ENCODE data around the gene GALNT18. TPM values are rescaled to one million over a fixed set of nuclear protein-coding genes. Genes with fewer than 3 reads are reported as not detected.
A peak's percentile ranks its signal among the peaks of the same experiment; 100 is the strongest.

Gene GALNT18
- total RNA-seq, 1 experiment from 2014 or later: 1.7 TPM

- Mint-ChIP-seq H3K27ac (no peak overlapping the region; a peak in 1 of 7 replicates), H3K9me3 (no peaks in the 10 kb centered on the region), H3K4me3 (no peak overlapping the region), H3K27me3 (ENCODE audit: low read depth) (peaks cover 4% of the 10 kb centered on the region; the same call in 1 of the 2 replicates), H3K4me1 (peaks cover 23 to 34% of the 10 kb centered on the region in 2 experiments), H3K36me3 (ENCODE audit: insufficient read depth in 1 of 3, low read depth in 3 of 3) (no peaks in the 10 kb centered on the region)
- TF ChIP-seq, protein P1, sequence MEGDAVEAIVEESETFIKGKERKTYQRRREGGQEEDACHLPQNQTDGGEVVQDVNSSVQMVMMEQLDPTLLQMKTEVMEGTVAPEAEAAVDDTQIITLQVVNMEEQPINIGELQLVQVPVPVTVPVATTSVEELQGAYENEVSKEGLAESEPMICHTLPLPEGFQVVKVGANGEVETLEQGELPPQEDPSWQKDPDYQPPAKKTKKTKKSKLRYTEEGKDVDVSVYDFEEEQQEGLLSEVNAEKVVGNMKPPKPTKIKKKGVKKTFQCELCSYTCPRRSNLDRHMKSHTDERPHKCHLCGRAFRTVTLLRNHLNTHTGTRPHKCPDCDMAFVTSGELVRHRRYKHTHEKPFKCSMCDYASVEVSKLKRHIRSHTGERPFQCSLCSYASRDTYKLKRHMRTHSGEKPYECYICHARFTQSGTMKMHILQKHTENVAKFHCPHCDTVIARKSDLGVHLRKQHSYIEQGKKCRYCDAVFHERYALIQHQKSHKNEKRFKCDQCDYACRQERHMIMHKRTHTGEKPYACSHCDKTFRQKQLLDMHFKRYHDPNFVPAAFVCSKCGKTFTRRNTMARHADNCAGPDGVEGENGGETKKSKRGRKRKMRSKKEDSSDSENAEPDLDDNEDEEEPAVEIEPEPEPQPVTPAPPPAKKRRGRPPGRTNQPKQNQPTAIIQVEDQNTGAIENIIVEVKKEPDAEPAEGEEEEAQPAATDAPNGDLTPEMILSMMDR (conservative IDR thresholded peaks at IDR 0.05): no peak
- Histone ChIP-seq H4K20me1 (ENCODE audit: control insufficient read depth, insufficient read depth, insufficient read length) (no peaks in the 10 kb centered on the region), H2BK15ac (ENCODE audit: low read depth, low read length) (no peak overlapping the region), H2BK20ac (ENCODE audit: low read depth, low read length, poor library complexity, severe bottlenecking) (no peak overlapping the region), H3T11ph (ENCODE audit: low read length) (no peak overlapping the region), H3K18ac (ENCODE audit: insufficient read length, low read depth, low read length) (no peak overlapping the region), H2BK12ac (ENCODE audit: insufficient read length, low read depth, low read length) (no peak overlapping the region), H3K27ac (ENCODE audit: insufficient read length, low read depth, low read length) (no peak overlapping the region), H4K5ac (ENCODE audit: insufficient read length, low read depth, low read length) (no peak overlapping the region), H3K9me3 (ENCODE audit: control insufficient read depth, low read depth, low read length) (no peaks in the 10 kb centered on the region), H3K79me2 (ENCODE audit: insufficient read depth, low read length) (no peaks in the 10 kb centered on the region), H3K9ac (ENCODE audit: extremely low read depth, insufficient read length, low read length) (no peak overlapping the region), H3K4ac (ENCODE audit: low read depth, low read length) (no peak overlapping the region), H3K27me3 (ENCODE audit: insufficient read depth, low read length) (no peaks in the 10 kb centered on the region), H2BK5ac (ENCODE audit: insufficient read length, low read length) (no peak overlapping the region), H4K8ac (replicated peaks; ENCODE audit: insufficient read length, low read depth, low read length) (no peak overlapping the region), H2BK120ac (ENCODE audit: low read depth, low read length, poor library complexity, severe bottlenecking) (no peak overlapping the region), H3K4me2 (ENCODE audit: insufficient read depth, insufficient read length, low read length) (no peak overlapping the region), H2AK5ac (ENCODE audit: insufficient read length, low read length) (no peak overlapping the region), H3K4me1 (ENCODE audit: insufficient read depth, low read length) (peaks cover 8% of the 10 kb centered on the region), H3K14ac (ENCODE audit: insufficient read depth, low read length) (peak overlapping the region; percentile 10; the same call in 1 of the 2 replicates), H4K91ac (ENCODE audit: insufficient read length, low read depth, low read length) (no peak overlapping the region), H3K79me1 (ENCODE audit: insufficient read depth, low read depth, low read length, poor library complexity, severe bottlenecking) (no peaks in the 10 kb centered on the region), H3K23me2 (ENCODE audit: insufficient read length, low read depth, low read length, poor library complexity, severe bottlenecking) (no peaks in the 10 kb centered on the region), H3K23ac (ENCODE audit: insufficient read length, low read depth, low read length) (no peak overlapping the region), H3K56ac (ENCODE audit: insufficient read length, low read depth, low read length) (no peak overlapping the region), H2AFZ (ENCODE audit: low read length) (no peak overlapping the region)
- DNase-seq: no peak
- WGBS (ENCODE audit: extremely low coverage, insufficient read length, low lambda C conversion rate): no CpG with 5 or more reads among the region's 10 CpGs
Observed at GRCh38 chr11:11510939-11511338, 110.9 kb downstream of the GALNT18 start.
